HG03097 (cell line): ENCODE measurements around the gene SP5.
"Not testable (repeated sequence)": the region's sequence is repeated elsewhere in the genome, so short reads cannot be mapped to it uniquely, and the experiment has no call there.

Experiments used
- ATAC-seq: cut with Tn5 transposase; IDR thresholded peaks from one replicate; pipeline ENCODE4 v1.9.1; 2021; ENCODE audit not compliant: unreplicated experiment, low FRiP score

The SP5 gene

DNA sequence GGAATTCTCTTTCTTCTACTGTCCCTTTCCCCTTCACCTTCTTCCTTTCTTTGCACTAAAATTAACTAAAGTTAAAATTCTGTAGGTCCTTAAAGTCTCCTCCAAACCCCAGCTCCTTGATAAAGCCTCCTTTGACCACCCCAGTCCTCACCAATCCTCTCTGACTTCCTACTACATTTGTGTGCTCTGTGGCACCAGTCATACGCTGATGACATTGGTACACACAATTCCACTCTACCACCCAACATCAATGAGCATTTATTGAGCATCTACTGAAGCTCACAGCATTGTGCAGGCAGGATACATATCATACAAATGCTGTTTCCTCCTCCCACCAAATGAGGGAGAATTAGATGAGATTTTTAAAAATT, 4.5 kb upstream of the SP5 start:
- no peak for ATAC-seq

DNA sequence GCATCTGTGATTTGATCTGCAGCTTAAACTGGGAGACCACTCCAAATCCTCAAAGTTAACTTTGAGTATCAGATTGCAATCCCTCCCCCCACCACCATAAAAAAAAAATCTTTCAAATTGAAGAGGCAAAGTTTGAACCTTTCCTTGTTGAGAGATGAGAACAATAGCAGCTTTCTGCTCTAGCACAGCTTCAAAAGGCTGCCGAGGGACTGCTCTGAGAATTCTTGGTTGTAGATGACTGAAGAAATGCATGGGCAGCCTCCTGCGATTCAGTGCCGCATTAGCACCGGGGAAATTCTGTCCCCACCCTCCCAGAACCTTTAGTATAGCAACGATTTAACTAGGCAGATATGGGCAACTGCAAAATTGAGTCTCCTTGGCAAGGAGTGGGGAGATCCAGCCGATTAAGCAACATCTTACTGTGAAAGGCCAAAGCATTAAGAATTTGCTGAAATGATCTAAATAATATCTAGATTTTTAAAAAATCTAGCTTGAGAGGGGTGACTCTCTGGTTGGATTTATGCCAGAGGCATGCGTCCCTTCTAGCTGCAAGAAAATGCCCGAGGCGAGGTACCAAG, 3.9 kb upstream of the SP5 start:
- no peak for ATAC-seq

DNA sequence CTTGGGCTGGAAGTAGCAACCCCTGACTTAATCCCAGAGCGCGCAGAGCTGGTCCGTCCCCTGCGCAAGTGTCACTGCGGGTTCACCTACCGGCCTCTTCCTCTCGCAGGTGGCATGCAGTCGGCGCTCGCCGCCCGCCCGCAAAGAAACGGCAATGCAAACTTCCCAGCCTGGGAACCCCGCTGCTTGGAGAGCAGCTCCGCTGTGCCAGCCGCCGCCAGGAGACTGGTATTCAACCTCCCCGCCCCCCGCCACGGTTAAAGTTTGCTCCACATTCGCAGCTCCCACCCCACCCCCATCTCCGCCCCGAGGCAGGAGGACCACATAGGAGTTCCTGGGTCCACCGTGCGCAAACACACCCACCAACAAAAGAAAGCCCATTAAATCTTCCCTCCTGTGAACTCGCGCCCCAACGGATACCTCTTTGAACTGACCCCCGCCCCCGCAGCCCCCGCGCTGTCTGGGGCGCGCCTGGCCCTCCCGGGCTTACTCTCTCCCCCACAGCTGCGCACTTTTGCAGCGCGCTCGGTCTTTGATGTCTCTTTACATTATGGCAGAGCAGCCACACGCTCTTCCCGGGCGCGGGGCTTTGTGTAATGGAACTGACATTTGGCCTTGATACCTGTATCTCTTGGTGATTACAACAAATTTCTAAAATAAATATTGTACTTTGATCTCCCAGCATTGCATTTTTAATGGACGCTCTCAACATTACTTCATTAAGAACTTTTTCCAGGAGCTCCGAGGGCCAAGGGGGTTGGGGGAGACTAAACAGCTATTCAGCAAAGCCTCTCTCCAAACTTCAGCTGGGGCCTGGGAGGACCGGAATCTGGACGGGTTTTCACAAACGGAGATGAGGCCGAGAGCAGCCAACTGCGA, 3.1 kb upstream of the SP5 start:
- ATAC-seq, result no peak

DNA sequence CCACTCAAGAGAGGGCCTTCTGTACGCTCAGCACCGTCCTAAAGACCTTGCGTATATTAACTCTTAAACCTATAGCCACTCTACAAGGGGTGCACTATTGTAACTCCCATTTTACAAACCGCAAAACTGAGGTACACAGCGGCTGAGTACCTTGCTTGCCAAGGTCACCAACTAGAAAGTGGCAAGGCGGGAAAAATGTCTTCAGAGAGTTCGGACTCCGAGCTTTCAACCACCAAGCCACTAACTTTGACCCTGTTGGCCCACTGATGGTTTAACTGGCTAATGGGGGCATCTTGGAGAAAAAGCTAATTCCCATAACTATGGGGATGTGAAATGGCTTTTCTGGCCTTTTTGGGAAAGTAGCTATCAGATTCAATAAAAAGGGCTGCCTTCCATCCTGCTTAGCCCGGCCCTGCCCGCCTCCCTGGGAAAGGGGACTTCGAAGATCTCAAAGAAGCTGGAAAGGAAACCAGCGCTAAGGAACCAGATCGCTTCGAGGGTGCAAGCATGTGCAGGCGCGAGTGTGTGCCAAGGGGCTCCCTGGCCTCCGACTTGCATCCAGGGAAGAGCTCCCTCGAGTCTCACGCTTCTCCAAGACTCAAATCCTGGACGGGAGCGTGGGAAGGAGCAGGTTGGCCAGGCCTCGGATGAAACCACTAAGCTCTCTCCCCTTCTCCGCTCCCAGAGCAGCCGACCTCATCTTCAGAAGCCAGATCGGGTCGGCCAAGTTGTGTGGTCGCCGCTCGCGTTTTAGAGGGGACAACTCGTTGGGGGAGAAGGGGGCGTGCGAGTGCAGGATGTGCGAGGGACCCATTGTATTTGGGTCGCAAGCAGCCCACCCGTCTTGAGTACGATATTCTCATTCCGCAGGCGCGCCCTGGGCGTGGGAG, 2.2 kb upstream of the SP5 start:
- no peak for ATAC-seq

DNA sequence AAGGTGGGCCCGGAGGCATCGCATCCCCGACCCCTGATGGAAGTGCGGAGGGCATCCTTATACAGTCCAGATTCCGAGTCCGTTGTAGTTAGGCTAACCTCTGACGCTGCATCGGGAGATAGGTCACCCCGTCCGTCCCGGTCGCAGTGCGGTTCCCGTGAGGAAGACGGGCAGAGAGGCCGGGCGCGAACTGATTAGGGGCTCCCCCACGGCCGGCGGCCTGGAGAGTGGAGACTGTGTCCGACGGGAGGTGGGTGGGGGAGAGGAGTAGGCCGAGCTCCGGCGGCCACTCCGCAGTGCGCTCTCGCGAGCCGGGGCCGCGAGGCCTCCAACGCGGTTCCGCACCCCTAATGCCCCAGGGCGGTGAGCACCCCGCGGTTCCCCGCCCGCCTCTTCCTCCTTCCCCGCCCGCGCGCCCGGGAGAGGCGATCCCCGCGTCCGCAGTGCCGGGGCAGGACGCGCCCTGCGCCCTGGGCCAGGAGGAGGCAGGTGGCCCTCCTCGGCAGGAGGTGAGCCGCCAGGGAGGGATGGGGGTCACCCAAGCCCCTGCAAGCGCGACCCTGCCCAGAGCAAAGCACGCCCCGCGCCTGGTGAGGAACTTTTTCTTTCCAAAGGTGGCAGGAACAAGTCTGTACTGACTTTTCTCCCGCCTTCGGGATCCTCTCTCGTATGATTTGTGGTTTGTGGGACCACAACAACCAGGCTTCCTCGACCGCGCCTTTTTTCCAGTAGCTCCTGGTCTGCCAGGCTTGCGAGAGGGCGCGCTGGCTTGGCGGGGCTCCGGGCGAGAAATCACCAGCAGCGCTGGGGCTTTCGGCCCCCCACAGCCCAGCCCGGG, 1.4 kb upstream of the SP5 start:
- ATAC-seq, result no peak

DNA sequence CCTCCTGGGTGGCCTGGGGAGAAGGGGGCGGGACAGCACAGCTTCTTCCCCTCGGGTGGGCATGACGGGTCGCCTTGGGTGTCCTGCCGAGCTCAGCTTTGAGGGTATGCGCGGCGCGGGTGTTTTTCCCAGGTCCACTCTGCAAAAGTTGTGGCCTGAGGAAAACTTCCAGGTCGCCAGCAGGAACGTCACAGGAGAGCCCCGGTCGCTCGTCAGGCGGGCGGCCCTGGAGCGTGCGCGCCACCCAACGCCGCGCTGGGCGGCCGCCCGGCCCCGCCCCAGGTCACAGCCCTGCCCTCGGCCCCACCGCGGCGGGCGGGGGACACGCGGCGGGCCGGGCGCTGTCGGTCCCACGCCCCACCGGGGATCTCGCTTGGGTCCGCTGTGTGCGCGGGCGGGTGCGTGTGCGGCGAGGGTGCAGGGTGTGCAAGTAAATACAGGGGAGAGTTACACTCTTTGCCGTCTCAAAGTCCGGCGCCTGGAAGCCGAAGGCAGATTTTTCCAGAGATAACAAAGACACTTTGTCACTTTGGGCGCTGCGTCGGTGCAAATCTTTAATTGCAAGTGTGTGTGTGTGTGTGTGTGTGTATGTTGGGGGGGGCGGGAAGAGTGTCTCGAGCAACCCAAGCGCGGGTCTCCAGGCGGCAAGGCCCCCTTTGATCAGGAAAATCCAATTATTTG, 616 bp upstream of the SP5 start:
- ATAC-seq, result no peak

DNA sequence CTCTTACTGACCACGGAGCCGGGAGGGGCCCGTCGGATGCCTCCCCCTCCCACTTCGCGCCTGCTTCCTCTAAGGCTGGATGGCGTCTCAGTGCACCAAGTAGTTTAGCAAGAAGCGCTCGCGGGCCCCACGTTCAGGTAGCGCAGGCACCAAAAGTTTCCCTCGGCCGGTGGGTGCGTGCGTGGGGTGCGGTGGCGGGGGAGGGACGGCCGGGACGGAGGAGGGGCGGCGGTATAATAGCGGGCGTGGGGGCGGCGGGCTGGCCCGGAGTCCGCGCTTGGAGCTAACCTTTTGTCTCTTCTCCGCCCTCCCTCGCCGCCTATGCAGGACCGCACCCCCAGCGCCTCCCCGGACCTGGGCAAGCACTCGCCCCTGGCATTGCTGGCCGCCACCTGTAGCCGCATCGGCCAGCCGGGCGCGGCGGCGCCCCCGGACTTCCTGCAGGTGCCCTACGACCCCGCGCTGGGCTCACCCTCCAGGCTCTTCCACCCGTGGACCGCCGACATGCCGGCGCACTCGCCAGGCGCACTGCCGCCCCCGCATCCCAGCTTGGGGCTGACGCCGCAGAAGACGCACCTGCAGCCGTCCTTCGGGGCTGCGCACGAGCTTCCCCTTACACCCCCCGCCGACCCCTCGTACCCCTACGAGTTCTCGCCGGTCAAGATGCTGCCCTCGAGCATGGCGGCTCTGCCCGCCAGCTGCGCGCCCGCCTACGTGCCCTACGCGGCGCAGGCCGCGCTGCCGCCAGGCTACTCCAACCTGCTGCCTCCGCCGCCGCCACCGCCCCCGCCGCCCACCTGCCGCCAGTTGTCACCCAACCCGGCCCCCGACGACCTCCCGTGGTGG, 1.0 kb downstream of the SP5 start:
- ATAC-seq, result no peak

DNA sequence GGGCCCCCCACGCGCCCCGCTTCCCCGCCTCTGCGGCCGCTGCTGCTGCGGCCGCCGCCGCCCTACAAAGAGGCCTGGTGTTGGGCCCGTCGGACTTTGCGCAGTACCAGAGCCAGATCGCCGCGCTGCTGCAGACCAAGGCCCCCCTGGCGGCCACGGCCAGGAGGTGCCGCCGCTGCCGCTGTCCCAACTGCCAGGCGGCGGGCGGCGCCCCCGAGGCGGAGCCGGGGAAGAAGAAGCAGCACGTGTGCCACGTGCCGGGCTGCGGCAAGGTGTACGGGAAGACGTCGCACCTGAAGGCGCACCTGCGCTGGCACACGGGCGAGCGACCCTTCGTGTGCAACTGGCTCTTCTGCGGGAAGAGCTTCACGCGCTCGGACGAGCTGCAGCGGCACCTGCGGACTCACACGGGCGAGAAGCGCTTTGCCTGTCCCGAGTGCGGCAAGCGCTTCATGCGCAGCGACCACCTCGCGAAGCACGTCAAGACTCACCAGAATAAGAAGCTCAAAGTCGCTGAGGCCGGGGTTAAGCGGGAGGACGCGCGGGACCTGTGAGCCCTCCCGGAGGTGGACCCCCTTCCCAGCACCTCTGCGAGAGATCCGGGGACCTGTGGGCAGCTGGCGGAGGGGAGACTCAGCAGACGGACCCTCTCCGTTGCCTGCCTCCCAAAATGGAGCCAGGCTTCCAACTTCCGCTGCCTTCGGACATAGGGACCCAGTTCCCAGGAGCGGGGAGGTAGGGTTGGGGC, 1.9 kb downstream of the SP5 start:
- ATAC-seq, result no peak

DNA sequence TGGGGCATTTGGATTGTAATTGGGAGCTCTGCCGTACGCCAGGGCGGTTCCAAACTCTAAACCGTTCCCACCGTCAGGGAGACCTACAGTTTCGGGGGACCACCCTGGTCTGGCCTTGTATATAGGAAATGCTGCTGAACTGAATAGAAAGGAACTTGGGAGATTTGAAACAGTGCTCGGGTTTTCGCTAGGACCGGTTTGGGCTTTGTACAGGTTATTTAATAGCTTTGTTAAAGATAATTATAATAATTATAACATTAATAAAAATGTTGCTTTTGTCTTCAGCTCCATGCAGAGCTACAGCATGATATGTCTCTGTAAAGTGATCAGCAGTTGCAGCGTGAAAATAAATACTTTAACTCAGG, 2.4 kb downstream of the SP5 start:
- ATAC-seq, result no peak

DNA sequence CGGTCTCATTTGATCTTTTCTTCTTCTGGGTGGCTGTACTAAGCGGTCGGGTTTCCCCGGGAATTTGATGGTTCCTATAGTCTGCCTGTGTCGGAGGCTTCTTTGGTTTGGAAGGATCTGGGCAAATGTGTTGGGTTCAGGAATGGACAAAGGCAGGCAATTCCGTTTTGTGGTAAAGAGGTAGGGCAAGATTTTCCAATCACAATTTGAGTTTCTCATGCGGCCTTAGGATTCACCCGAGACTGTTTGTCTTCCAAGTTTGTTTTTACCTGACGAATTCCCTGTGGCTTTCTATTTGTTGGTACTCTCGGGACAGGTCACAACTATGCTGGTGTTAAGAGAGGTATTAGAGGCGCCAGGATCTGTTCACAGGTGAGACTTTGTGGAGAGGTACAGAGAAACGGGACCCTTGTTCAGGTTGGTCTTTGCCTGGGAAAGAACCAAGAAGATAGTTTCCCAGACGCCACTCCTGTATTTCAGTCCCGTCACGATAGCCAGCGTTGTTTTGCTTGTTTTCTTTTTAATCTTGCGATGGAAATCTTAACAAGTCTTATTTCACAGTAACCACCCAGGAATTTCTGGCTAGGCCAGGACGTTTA, 3.0 kb downstream of the SP5 start:
- no peak for ATAC-seq

DNA sequence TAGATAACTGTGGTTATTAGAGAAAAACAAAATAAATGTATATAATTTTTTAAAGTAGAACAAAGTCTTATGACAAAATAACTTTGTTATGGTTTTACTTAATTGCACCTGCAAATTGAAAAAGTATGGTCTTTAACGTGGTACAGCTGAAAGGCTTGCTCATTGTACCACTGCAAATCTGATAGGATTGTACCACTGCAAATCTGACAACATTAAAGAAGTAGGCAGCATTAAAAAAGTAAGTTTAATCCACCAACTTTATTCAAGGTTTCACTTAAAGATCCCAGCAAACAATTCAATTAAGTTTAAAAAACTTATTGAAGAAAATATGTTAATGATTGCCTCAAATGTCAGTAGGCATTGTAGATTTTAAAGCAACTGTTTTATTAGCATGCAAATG, 4.7 kb downstream of the SP5 start:
- ATAC-seq, result no peak

DNA sequence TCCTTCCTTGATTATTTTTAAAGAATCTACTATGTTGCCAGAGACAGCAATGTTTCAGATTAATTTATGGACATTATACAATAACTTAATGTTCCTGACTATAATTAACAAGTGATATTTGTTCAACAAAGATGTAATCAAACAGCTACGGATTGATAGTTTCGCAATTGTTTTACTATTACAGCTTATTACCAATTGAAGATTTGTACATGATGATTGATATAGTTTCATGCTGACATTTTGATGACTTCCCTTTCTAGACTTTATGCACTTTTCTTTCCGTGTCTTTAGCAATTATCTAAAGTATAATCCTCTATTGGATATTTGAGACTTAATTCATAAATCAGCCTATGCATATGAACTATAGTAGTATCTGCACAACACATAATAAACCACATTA, 6.5 kb downstream of the SP5 start:
- ATAC-seq, result no peak

DNA sequence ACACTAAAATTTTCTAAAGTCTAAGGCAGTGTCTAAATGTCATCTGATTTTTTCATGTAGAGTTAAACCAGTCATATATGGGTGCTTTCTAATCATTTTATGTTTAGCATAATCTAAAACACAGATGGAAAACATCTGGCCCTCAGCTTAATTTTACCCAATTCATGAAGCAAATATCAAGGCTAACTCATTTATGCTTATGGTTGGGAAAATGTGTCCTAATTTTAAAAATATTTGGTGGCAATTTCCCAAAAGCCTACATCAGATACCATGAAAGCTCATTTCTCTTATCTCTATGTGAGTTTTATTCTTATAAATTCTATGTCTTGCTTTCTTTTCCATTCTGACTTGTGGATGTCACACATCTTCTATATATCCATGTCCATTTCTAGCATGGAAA, 7.2 kb downstream of the SP5 start:
- ATAC-seq, result no peak

DNA sequence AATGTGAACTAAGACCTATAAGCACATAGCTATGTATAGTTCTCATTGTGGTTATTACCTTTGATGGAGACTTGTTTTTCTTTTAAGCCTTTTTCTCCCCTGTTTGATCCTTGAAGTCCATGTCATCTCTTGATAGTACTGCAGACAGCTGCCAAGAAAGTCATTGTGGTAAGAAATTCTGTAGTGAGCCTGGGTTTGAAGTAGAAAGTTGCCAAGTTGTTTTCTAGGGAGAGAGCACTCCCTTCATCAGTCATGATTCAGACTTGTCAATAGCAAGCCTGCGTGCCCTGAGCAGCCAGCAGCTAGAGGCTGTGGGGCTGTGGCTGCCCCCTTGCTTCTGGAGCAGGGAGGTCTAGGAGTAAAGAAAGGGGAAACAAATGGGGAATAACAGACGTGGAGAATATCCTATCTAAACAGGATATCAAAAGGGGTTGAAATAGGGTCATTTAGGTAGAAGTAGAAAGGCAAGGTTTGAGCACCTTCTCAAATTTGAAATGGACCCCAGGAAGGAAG, 8.4 kb downstream of the SP5 start:
- ATAC-seq, result no peak

DNA sequence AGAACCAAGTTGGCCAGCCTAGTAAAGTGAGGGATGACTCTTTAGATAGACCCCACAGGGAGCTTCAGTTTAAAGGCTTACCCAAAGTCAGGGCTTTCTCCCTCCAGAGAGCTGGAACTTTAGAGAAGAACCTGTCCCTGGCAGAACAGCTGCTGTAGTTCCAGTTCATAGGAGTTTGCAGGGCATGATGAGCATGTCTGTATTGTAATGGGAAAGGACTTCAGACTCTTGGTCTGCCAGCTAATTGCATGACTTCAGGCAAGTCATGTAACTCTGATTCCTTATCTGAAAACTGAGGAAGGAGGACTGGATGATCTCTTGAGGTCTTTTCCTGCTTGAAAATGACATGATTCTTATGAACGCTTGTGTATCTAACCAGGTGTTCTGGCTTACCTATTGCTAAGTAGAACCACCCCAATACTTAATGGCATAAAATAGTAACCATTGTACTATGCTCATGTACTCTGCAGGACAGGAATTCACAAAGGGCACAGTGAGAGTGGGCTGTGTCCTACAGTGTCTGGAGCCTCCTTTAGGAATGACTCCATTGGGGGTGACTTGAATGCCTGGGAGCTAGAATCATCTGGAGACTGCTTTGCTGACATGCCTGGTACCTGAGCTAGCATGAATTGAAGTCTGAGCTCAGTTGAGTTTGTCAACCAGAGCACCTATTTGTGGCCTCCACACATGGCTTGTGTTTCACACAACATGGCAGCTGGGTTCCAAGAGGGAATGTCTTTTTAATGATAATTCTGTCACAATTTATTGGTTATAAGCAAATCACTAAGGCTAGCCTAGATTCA, 18.9 kb downstream of the SP5 start:
- no peak for ATAC-seq

DNA sequence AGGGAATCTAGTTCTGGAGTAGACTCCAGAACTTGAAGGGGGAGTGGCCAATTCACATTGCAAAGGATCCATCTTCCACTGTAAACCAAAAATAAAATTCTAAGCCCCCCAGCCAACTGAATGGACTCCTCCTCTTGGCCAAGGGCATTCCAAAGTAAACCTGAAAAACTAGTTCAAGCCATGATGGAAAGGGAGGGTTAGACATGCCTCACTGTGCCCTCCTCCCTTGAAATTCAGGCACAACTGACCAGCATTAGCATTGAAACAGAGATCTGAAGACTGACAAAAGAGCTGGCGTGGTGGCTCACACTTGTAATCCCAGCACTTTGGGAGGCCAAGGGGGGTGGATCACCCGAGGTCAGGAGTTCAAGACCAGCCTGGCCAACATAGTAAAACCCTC, 19.5 kb downstream of the SP5 start:
- not testable (repeated sequence) for ATAC-seq

DNA sequence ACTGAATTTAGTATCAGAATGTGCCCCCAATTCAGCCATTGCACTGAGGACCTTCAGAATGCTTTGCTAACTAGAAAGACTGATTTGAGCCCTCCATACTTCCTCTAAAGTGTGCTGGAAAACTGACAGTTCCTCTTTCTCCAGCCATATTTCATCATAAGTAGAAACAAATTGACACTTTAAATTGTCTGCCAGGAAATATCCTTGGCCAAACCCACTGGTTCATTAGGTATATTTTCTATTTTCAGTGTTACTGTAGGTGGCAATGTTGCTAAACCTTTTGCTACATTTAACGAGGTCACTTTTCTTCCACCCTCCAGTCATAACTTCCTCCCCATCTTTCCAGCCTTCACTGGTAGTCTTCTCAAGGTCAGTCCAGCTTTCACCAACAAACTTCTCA, 21.5 kb downstream of the SP5 start:
- no peak for ATAC-seq
